Stimulated activated CD4-positive, alpha-beta T cell treated with anti-CD3 and anti-CD28 coated beads, Interleukin-12 subunit alpha, Interleukin-12 subunit beta, amount 100 ng/mL, for 48 hours (primary cell): ENCODE data around the gene FLT4.
"Not testable (repeated sequence)": the region's sequence is repeated elsewhere in the genome, so short reads cannot be mapped to it uniquely, and the experiment has no call there.

ENCODE experiments used
- DNase-seq, 3 donors: peaks; one replicate each; pipeline ENCODE4 v3.0.0-alpha.2; 2020; ENCODE audit warnings: low read depth in 2 of 3, low spot score in 1 of 3

The FLT4 gene

DNA sequence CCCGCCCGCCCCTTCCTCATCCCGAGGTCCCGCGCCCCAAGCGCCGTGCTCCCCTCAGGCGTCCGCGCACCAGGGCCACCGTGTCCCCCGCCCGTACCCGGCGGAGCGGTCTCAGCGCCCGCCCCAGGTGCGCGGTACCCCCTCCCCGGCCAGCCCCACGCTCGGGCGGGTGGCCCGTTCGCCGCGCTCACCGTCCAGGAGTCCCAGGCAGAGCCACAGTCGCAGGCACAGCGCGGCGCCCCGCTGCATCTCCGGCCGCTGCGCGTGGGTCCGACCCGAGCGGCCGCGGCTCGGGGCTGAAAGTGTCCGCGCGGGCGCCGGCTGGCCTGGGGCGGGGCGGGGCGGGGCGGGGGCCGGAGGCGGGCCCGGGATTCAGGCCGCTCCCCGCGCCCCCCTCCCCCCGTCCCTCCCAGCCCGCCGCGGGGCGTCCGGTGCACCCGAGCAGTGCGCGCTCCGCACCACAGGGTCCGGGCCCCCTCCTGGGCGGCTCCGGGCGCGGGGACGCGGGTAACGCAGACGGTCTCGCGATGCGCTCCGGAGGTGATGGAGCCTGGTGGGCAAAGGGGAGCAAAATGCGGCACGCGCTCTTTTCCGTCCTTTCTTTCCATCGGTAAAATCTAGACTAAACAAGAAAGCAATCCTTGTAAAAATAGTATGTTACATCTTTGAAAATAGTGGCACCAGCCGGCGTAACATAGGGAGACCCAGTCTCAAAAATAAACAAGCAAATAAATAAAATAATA, at the start of gene FLT4:
FLT4 (minus strand) TSS at position 304 of the 743 bp plus-strand sequence; CDS start at position 249, 55 bp downstream.
- no peak for DNase-seq

DNA sequence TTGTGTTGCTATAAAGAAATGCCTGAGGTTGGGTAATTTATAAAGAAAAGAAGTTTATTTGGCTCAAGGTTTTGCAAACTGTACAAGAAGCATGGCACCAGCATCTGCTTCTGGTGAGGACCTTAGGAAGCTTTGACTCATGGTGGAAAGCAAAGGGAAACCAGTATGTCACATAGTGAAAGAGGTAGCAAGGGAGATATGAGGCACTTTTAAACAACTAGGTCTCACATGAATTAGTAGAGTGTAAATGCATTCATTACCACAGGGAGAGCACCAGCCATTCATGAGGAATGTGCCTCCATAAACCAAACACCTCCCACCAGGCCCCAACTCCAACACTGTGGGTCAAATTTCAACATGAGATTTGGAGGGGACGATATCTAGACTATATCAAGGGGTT, 49.6 kb upstream of the FLT4 start:
- no peak for DNase-seq

DNA sequence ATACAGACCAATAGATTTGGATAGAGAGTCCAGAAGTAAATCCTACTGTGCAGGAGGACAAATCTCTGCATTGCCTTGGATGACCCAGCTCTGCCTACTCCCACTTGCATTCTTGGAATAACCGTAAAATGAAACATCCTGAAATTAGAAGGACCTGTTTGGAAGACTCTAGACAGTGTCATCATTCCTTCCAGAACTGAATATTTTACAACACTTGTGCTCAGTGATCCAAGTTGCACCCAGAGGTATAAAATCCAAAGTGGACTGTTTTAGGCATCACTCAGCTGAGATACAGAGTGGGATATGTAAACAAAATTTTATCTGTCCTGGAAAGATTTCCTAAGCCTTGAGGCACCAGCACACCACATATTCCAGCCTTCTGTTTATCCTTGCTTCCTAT, 46.7 kb upstream of the FLT4 start:
- DNase-seq = no peak

DNA sequence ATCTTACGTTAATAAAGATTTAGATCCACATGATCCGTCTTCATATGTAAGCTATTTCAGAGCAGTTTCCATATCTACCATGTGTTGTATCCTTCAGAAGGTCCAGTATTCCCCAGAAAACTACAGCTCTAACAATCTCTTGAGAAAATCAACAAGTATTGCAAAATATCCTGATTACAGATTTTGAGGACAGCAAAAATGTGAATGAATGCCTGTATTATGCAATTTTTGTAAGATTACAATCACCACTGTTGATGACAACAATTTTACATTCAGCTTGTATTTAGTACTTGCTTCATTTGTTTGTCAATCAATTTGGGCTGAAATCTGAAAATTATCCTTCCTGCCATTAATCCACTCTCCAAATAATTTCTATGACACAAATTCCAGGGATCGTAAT, 43.0 kb upstream of the FLT4 start:
- DNase-seq = no peak

DNA sequence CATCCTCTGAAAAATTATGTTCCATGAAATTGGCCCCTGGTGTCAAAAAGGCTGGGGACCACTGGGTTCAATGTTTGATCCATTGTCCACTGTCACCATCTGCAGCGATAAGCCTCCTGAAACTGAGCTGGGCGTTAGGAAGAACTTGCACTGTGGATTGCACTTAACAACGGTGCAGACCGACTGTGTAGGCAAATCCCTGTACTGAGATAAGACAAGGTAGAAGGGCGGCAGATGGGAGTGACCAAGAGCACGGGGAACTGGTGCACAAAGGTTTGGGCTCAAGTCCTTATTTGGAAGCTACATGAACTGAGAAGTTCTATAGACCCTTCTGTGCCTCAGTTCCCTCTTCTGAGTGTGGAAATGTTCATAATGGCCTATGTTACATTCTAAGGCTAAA, 41.6 kb upstream of the FLT4 start:
- DNase-seq = no peak

DNA sequence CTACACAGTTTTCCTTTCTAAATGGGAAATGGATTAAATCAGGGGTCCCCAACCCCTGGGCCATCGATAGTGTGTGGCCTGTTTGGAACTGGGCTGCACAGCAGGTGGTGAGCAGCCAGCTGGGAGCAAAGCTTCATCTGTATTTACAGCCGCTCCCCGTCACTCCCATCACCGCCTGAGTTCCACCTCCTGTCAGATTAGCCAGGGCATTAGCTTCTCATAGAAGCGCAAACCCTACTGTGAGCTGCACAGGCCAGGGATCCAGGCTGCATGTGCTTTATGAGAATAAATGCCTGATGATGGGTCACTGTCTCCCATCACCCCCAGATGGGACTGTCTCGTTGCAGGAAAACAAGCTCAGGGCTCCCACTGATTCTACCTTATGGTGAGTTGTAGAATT, 41.2 kb upstream of the FLT4 start:
- no peak for DNase-seq

DNA sequence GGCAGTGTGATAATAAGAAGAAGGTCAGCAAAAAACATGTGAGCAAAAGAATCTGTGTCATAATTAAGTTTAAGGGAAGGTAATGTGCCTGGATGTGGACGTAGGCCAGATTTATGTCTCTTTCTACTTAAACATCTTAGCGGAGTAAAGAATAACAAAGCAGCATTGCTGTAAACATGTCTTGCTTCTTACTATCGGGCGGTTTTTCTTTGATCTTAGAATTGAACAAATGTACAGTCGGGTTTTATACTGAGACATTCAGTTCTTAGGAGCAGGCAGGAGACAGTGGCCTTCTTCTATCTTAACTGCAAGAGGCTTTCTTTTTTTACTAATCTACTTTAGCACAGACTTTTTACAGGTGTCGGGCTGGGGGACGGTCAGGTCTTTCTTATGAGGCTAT, 40.4 kb upstream of the FLT4 start:
- DNase-seq = no peak

DNA sequence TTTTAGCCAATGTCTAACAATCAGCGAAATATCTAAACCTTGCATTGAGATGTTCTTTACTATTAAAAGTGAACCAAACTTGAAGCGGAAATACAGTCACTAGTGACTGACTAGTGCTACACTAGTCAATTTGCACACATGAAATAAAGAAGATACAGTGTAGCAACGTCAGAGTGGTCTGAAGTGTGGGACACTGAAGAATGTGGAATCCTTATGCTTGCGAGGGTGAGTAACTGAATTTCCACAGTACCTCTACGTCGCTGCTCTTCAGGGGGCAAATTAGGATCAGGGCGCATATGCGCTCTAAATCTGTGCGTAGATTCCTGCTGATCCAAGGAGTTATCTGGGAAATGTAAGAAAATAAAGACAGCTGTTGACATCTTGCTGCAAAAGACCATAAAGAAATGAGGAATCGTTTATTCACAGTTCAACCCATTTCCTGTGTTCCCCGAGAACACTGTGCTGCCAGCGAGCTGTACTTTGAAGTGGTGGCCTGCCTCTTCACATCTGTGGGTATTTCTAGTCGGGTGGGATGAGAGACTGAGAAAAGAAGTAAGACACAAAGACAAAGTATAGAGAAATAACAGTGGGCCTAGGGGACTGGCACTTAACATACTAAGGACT, 39.8 kb upstream of the FLT4 start:
- peak in 2 of 3 donors; percentile 22 to 26 for DNase-seq

DNA sequence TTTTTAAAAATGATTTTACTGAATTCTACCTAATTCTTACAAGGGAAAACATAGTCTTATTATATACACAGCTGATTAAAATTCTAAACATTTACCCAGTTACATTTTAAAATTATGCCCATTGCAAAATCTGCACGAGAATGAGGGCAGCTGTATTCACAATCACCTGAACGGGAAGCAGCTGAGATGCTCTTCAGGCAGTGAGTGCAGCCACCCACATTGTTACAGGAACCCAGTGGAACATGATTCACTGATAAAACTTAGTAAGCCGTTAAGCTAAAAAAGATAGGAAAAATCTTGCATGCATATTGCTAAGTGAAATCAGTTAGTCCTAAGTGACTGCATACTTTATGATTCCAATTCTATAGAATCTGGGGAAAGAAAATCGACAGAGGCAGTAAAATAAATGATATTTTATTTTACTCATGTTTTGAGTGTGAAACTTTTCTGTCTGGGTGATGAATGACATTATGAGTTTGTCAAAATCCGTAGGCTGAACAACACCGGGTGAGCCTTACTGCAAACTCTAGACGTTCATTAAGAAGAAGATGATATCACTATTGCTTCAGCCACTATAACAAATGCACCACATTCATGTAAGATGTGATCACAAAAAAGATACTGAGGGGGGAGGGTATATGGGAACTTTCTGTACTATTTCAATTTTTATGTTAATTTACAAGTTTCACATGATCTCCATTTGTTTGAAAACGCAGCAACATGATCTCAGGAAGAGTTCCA, 39.1 kb upstream of the FLT4 start:
- DNase-seq = no peak

DNA sequence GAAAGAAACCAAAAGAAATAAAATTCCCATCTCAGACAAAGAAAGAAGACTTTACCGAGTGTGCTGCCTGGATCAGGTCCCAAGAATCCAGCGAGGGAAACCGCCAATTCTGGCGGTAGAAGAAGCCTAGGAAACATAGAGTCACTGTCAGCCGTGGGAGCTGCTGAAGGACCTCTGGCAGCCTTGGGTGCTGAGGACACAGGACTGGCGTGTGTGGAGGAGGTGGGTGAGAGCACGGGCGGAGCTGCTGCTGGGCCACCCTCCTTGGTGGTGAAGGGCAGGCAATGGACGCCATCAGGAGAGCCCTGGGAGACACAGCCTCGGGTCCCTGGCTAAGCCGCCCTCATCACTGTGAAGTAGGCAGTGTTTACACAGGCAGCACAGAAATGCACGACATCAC, 37.4 kb upstream of the FLT4 start:
- not testable (repeated sequence) for DNase-seq

DNA sequence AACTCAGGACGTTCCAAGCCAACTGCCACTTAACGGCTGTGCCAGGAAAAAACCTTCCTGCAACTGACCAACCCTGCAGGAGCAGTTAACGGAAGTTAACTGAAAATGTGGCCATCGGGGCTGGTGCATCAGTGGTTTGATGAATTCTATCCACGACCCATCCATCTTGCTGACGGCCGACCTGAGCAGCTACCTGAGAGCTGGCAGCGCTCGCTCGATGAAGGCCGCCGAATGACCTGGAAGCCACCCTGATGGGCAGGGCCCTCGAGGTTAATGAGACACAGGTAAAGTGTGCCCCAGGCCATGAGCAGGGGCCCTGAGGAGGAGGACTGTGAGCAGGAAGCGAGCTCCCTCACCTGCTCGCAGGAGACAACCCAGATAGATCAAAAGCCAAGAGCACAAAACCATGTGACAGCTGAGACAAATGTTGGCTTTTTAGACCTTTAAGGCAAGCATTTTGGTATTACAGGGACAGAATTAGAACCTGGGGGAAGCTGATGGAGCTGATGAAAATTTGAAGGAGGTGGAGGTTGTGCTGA, 35.3 kb upstream of the FLT4 start:
- no peak for DNase-seq

DNA sequence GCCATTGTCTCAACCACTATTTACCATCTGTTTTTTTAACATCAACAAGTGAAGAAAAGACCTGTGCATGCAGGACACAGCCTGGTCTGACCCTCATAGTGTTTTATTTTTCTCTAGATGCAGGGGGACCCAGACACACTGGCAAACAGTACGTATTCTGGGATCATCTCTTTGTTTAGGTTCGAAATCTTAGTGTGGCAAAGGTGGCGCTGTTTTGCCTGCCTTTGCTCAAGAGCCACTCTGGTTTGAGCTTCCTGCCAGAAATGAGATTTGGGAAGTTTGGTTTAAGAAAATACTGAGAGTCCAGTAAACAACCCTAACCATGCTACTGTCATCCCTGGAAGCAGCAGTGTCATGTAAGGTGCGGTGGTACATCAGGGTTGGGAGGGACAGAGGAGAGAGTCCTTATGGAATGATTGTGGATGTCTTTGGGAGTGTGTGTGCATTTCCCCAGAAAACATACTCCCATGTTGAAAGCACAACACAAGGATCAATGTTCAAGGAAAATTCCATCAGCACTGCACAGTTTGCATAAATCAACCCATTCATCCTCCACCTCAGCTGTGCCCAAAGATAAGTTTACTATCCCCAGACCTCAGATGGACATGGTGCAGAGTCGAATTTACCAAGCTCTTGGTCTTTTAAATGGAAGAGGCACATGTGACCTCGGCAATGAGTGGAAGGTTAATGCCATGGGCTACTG, 34.0 kb upstream of the FLT4 start:
- DNase-seq = no peak

DNA sequence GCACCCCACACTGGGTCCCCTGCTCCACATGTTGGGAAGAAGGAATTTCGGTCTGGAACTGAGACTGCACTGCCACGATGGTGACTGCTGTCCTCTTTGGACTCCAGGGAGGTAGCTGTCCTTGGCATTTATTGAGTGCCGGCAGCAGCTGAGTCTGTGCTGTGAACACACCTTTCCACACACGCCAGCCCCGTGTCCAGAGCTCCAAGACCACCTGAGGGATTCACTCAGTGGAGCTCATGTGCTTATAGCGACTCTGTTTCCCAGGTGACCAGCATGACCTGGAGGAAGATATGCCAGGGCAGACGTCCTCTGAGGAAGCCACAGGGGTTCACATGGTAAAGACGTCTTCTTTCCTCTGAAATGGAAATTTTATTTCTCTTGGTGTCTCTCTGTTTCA, 33.2 kb upstream of the FLT4 start:
- DNase-seq = no peak

DNA sequence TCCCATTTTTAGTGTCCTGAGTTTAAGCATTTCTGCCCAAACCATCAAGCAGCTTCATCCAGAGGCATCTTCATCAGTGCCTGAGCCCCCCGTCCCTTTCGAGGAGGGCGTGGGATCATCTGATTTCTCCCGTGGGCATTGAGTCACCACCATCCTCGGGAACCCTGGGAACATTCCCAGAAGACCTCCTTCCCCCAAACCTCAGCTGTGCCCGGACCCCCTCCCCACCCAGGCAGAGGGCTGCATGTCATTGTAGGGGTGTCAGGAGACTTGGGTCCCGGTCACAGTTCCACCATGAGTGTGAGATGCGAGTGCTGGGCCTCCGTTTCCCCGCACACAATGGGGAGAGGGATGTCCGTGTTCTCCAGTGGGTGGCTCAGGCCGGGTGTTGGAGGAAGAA, 32.6 kb upstream of the FLT4 start:
- DNase-seq = not testable (repeated sequence)

DNA sequence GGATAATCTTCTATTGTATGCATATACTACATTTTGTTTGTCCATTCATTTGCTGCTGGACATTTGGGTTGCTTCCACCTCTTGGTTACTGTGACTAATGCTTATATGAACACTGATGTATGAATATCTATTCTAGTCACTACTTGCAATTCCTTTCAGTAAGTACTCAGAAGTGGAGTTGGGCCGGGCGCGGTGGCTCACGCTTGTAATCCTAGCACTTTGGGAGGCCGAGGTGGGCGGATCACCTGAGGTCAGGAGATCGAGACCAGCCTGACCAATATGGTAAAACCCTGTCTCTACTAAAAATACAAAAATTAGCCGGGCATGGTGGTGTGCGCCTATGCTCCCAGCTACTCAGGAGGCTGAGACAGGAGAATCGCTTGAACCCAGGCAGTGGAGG, 28.9 kb upstream of the FLT4 start:
- not testable (repeated sequence) for DNase-seq

DNA sequence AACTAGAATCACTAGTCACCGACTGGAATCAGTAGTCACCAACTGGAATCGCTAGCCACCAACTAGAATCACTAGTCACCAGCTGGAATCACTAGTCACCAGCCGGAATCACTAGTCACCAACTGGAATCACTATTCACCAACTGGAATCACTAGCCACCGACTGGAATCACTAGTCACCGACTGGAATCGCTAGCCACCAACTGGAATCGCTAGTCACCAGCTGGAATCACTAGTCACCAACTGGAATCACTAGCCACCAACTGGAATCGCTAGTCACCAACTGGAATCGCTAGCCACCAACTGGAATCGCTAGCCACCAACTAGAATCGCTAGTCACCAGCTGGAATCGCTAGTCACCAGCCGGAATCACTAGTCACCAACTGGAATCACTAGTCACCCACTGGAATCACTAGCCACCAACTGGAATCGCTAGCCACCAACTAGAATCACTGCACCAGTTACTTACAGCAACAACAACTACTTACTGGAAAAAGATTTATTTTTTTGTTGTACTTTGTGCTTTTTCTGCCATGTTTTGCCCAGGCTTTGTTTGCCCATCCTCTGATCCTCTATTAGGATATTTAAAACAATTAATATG, 25.7 kb upstream of the FLT4 start:
- no peak for DNase-seq

DNA sequence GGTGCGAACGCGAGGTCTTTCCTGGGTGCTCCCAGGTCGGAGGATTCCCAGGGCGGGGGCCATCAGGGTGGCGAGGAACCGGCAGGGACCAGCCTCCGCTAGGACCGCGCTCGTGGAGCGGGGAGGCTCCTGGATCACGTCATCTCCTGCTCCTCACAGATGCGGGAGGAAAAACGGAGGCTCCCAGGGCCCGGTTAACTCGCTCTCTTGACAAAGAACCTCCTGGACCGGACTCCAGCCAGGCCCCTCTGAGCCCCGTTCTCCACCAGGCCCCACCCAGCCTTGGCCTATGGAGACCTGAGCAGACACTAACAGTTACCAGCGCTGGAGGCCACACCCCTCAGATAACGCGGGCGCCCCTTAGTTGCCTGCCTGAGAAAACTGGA, 24.7 kb upstream of the FLT4 start:
- not testable (repeated sequence) for DNase-seq

DNA sequence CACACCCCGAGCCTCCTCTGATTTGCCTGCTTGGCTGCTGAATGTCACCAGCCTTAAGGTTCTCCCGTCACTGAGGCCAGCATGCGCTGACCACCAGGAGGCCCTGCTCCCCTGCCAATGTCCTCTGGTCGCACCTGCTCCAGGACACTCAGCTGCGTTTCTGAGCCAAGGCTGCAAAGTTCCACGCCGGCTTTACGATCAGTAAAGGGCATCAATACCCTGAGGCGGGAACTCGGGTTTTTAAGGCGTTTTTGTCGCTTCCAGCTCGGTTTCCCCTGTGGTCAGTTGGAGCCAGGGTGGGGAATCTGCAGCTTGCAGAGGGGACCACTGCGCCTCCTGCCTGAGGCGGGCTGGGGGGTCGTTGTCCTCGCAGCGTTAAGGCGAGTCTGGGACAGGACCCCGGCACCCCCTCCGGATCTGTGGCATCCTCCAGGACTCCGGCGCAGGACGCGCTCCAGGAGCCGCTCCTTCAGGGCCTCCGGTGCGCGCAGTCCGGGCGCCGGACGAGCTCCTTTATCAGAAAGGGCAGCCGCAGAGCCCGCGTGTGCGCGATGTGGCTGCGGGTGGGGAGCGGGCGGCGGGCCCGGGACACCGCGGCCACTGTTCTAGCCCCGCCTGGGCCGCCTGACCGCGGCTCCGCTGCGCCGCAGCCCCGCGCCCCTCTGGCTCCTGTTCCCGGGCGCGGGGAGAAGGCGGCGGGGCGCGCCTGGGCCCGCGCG, 24.1 kb upstream of the FLT4 start:
- DNase-seq = no peak

DNA sequence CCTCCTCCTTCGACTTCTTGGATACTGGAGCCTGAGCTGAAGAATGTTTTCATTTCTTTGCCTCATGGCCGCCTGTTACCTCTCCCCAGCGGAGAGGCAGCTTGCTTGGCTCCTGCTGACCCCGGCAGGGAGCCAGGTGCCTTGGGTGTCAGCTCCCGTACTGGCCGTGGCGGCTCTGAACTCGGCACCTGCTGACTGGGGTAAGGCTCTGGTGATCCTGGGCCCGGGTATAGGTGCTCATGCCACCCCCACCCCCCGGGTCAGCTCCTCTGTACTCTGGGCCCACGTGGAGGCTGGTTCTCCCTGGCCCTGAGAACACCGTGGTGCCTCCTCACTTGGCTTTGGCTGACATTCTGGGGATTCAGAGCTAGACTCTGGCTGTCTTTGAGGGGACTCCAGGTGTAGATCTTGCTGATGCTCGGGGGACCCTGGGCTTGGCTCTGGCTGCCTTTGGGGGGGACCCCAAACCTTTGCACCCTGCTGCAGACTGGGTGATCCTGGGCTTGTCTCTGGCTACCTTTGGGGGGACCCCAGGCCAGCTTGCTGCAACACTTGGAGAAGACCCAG, 22.6 kb upstream of the FLT4 start:
- not testable (repeated sequence) for DNase-seq
